ENCODE results near the gene RLN3.

RLN3 gene

DNA sequence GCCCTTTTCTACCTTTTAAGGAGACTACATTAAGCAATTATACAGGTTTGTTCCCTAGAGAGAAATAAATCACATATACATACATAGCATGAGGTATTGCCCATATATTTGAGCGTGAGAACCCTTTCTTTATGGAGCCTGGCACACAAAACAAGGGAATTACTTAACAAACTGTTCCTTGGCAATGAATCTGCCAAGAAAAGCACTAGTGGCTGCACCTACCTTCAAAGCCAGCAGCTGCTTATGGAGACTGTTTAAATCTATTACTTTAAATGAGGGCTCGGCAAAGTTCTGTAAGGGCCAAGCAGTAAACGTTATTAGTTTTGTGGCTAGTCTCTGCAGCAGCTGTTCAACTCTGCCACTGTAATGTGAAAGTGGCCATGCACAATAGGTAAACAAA lies 28.9 kb upstream of the RLN3 start:
- H3K4me3 ChIP-seq (ENCODE audit: low read length): no peak overlapping the region
- DNase-seq (ENCODE audit: low read depth): no peak

DNA sequence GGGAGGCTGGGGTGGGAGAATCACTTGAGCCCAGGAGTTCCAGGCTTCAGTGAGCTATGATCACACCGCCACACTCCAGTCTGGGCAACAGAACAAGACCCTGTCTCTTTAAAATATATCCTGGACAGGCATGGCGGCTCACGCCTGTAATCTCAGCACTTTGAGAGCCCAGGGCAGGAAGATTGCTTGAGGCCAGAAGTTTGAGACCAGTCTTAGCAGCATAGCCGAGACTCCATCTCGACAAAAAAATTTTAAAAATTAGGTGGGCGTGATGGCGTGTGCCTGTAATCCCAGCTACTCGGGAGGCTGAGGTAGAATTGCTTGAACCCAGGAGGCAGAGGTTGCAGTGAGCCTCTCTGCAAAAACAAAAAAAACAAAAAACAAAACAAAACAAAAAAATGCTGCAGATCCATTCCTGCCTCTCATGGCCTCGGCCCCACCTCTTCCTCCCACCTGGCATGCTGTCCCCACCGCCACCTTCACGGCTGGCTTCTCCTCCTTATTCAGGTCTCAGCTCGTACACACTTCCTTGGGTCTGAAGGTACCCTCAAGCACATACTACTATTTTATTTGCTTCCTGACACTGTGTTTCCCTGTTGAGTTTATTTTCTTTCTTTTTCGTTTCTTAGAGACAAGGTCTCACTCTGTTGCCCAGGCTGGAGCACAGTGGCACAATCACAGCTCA lies 27.1 kb upstream of the RLN3 start:
- no peak overlapping the region for H3K4me3 ChIP-seq (ENCODE audit: low read length)
- TF ChIP-seq, protein P1, sequence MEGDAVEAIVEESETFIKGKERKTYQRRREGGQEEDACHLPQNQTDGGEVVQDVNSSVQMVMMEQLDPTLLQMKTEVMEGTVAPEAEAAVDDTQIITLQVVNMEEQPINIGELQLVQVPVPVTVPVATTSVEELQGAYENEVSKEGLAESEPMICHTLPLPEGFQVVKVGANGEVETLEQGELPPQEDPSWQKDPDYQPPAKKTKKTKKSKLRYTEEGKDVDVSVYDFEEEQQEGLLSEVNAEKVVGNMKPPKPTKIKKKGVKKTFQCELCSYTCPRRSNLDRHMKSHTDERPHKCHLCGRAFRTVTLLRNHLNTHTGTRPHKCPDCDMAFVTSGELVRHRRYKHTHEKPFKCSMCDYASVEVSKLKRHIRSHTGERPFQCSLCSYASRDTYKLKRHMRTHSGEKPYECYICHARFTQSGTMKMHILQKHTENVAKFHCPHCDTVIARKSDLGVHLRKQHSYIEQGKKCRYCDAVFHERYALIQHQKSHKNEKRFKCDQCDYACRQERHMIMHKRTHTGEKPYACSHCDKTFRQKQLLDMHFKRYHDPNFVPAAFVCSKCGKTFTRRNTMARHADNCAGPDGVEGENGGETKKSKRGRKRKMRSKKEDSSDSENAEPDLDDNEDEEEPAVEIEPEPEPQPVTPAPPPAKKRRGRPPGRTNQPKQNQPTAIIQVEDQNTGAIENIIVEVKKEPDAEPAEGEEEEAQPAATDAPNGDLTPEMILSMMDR (conservative IDR thresholded peaks at IDR 0.05; ENCODE audit: low read length): no peak
- no peak for DNase-seq (ENCODE audit: low read depth)

More for the DNA sequence above, 28.9 kb upstream of the RLN3 start:
- TF ChIP-seq, protein P1 (conservative IDR thresholded peaks at IDR 0.05; ENCODE audit: low read length): no peak

DNA sequence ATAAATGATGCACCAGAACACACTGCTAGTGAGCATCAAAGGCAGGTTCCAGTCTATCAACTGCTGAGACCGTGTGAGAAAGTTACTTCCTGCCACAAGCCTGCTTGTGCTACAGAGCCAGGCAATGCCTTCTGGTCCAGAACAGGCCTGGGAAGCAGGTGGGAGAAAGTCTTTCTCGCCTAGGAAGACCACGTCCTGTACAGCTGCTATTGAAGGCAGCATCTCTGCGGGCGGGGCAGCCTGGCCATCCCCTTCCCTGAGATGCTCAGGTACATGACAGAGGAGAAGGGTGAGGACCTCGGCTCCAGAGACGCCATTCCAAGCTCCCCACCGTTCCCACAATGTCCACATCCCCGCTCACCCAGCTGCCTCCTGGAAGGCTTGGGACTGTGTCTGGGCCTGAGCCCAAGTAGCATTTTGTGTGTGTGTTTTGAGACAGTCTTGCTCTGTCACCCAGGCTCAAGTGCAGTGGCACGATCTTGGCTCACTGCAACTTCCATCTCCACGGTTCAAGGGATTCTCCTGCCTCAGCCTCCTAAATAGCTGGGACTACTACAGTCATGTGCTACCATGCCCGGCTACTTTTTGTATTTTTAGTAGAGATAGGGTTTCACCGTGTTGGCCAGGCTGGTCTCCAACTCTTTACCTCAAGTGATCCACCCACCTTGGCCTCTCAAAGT lies 25.2 kb upstream of the RLN3 start:
- no peak for DNase-seq (ENCODE audit: low read depth)
- no peak overlapping the region for H3K4me3 ChIP-seq (ENCODE audit: low read length)
- TF ChIP-seq, protein P1 (conservative IDR thresholded peaks at IDR 0.05; ENCODE audit: low read length): no peak

DNA sequence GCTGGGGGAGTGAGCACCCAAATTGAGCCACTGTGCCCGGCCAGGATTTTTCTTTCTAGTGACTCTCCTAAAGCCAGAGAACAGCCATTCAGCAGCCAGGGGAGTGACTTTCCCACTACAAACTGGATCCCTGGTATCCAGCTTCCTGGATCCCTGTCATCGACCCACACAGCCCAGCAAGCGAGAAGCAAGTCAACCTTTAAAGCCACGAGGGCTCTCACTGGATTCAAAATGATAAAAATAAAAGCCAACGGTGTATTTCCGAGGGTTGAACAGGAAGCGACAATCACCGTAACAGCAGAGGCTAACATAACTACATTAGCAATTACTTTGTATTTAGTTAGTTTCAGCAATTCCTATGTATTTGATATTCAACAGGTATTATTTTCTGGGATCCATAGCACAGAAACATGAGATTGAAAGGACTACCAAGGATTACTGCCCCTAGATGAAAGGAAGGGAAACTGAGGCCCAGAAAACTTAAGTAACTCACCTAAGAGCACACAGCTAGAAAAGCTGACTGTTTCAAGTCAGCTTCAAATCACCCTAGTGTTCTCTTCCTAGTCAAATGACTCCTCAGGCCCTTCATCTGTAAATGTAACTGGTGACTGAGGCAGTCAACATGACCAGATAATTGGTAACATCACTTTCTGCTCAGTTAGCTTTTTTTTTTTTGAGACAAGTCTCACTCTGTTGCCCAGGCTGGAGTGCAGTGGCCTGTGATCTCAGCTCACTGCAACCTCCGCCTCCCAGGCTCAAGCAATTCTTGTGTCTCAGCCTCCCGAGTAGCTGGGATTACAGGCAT lies 24.5 kb upstream of the RLN3 start:
- H3K4me3 ChIP-seq (ENCODE audit: low read length): no peak overlapping the region
- DNase-seq (ENCODE audit: low read depth): peak; percentile 13

DNA sequence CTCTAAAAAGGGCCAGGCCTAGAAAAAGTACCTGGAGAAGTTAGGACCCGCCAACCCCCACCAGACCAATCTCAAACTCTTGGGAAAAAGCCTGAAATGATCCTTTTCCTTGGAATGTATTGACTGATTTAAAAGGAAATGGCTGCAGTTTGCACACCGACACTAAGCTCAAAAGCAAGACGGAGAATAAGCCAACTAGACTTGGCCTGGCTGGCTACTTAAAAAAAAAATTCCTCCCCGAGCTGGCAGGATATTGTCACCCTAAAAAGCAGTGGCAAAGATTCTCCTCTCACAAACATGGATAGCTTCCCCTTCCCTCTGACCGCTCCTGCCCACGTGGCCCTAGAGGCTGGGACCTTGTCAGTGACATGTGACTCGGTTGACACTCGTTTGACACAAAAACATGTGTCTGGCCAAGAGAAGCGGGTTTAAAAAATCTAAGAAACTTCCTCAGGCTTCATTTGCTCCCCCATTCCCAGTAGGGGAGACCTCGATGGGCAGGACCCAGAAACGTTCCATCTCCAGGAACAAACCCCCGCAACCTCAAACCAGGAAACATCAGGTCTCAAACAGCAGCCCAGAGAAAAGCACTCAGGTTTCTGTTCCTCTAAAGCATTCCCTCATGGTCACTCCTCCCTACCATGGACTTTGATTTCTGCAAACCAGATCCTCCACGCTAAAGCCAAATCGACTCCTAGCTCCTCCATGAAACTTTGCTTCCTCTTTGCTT lies 23.2 kb upstream of the RLN3 start:
- H3K4me3 ChIP-seq (ENCODE audit: low read length): peak overlapping the region; percentile 28
- DNase-seq (ENCODE audit: low read depth): peak; percentile 42
- TF ChIP-seq, protein P1 (conservative IDR thresholded peaks at IDR 0.05; ENCODE audit: low read length): no peak

More for the DNA sequence above, 24.5 kb upstream of the RLN3 start:
- TF ChIP-seq, protein P1 (conservative IDR thresholded peaks at IDR 0.05; ENCODE audit: low read length): no peak

DNA sequence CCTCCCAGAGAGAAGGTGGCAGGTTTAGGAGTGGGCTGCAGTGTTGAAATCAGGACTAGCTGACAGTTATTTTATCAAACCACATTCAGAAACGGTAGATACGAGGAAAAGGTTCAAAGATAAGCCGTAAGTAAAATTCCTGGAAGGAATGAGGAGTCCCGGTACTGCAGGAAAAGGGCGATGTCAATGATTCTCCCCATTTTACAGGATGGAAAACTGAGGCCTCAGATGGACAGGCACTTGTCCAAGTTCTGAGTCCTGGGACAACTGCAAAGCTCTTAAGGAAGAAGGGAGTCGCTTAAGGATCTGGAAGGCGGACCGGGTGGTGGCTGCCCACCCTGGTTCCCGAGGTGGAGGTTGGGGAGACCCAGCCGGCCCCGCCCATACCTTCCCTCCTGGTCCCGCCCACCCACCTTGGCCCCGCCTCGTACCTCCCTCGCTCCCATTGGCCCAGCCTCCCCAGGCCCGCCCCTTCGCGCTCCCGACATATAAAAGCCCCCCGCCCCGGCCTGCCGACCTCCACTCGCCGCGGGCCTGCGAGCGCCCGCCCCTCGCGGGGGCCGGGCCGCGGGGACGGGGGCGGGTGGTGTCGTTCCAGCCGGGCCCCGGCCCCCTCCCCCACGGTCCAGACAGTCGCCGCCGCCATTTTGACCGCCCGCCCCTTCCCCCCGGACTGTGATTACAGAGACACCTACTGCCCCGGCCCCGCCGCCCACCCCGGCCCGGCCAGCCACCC lies 22.4 kb upstream of the RLN3 start:
- peak; percentile 83 for DNase-seq (ENCODE audit: low read depth)
- TF ChIP-seq, protein P1 (conservative IDR thresholded peaks at IDR 0.05; ENCODE audit: low read length): no peak
- H3K4me3 ChIP-seq (ENCODE audit: low read length): peak overlapping the region; percentile 66

Data from AG10803 (cell line).